ENCODE data around the gene SS18L1. TPM values are rescaled to one million over a fixed set of nuclear protein-coding genes. Genes with fewer than 3 reads are reported as not detected.

The SS18L1 gene
- total and polyA plus RNA-seq, 11 donors, result 6.5 to 12.4 (median 7.9) TPM

- Histone ChIP-seq H3K4me1 (peaks cover 3 to 56% (median 31%) of the 10 kb centered on the region in 12 donors), H3K36me3 (peaks cover 0 to 39% (median 34%) of the 10 kb centered on the region in 9 donors), H3K27ac (peak overlapping the region; percentile 45 to 99 (median 85)), H3K4me3 (peak overlapping the region; percentile 63 to 96 (median 82)), H3K9me3 (no peaks in the 10 kb centered on the region), H3K27me3 (peaks cover 0 to 4% (median 0%) of the 10 kb centered on the region in 9 donors)
- intact Hi-C loops (cut with DNase I), result loop anchor here in 5 of 10 donors (1.0 to 5.0 kb wide), 4 partner anchors 19 to 101 kb away; partner anchors contain the start of genes TAF4 (in 2 of the 5), PSMA7 (in 1 of the 5) and SS18L1 (in 1 of the 5)
- TF ChIP-seq POLR2A (IDR thresholded peaks at IDR 0.05), result no peak
- TF ChIP-seq, protein P1, sequence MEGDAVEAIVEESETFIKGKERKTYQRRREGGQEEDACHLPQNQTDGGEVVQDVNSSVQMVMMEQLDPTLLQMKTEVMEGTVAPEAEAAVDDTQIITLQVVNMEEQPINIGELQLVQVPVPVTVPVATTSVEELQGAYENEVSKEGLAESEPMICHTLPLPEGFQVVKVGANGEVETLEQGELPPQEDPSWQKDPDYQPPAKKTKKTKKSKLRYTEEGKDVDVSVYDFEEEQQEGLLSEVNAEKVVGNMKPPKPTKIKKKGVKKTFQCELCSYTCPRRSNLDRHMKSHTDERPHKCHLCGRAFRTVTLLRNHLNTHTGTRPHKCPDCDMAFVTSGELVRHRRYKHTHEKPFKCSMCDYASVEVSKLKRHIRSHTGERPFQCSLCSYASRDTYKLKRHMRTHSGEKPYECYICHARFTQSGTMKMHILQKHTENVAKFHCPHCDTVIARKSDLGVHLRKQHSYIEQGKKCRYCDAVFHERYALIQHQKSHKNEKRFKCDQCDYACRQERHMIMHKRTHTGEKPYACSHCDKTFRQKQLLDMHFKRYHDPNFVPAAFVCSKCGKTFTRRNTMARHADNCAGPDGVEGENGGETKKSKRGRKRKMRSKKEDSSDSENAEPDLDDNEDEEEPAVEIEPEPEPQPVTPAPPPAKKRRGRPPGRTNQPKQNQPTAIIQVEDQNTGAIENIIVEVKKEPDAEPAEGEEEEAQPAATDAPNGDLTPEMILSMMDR (IDR thresholded peaks at IDR 0.05), result no peak
- ATAC-seq (peak in 2 of 4 donors; percentile 0 to 2), DNase-seq (peak in 4 of 5 donors; percentile 39 to 73 (median 56))
- WGBS, 4 donors, result 0 to 1% (median 0%) methylated on average over 27 to 77 of the region's 77 CpGs
Measured at GRCh38 chr20:62122654-62123449, 20.7 kb upstream of the SS18L1 start.

GRCh38 chr20:62123450-62124118 is 20.0 kb upstream of the SS18L1 start:
- Histone ChIP-seq H3K4me1 (peaks cover 3 to 56% (median 31%) of the 10 kb centered on the region in 12 donors), H3K27me3 (peaks cover 0 to 3% (median 0%) of the 10 kb centered on the region in 9 donors), H3K27ac (peak overlapping the region in 11 of 12 donors; percentile 45 to 99 (median 87)), H3K9me3 (no peaks in the 10 kb centered on the region), H3K36me3 (peaks cover 0 to 46% (median 41%) of the 10 kb centered on the region in 9 donors), H3K4me3 (peak overlapping the region; percentile 63 to 96 (median 82))
- intact Hi-C loops (cut with DNase I), result loop anchor here in 5 of 10 donors (1.0 to 5.0 kb wide), 3 partner anchors 19 to 101 kb away; partner anchors contain the start of gene TAF4 (in 2 of the 5)
- no peak for DNase-seq
- WGBS, 4 donors, result 21 to 30% (median 23%) methylated on average over 16 to 19 of the region's 19 CpGs
- ATAC-seq, result no peak
- TF ChIP-seq, protein P1 (IDR thresholded peaks at IDR 0.05), result no peak
- TF ChIP-seq POLR2A (IDR thresholded peaks at IDR 0.05), result no peak

- Histone ChIP-seq H3K4me3 (no peak overlapping the region), H3K27ac (no peak overlapping the region), H3K4me1 (peaks cover 3 to 58% (median 24%) of the 10 kb centered on the region in 12 donors), H3K9me3 (no peaks in the 10 kb centered on the region), H3K27me3 (no peaks in the 10 kb centered on the region), H3K36me3 (peaks cover 0 to 72% (median 67%) of the 10 kb centered on the region in 9 donors)
- 92 to 97% (median 94%) methylated on average over 20 of the region's 20 CpGs for WGBS, 4 donors
- ATAC-seq (no peak), DNase-seq (peak in 1 of 5 donors; percentile 51)
- intact Hi-C loops (cut with DNase I), result no loop called here
- TF ChIP-seq, protein P1 (IDR thresholded peaks at IDR 0.05), result no peak
- TF ChIP-seq POLR2A (IDR thresholded peaks at IDR 0.05), result no peak
Measured at GRCh38 chr20:62126141-62126540, 17.4 kb upstream of the SS18L1 start.
